Muscle of back (tissue), 11 donors: Measurements from ENCODE around the gene MTHFD1. TPM values are rescaled to one million over a fixed set of nuclear protein-coding genes. Genes with fewer than 3 reads are reported as not detected.

Source experiments
- DNase-seq, 3 donors: peaks; one replicate each; pipeline versions ENCODE4 v3.0.0 to v3.0.0-alpha.2; 2013
- polyA plus RNA-seq, 10 donors: library from polyadenylated mRNA; unstranded; fragments of 120-200 nt; gene quantifications; one replicate each; pipeline ENCODE4 v1.2.1, GENCODE V29; 2013; ENCODE audit not compliant: insufficient read length in 10 of 10

MTHFD1 gene
- polyA plus RNA-seq, 10 donors, result 42.4 to 56.2 (median 48.3) TPM

DNA sequence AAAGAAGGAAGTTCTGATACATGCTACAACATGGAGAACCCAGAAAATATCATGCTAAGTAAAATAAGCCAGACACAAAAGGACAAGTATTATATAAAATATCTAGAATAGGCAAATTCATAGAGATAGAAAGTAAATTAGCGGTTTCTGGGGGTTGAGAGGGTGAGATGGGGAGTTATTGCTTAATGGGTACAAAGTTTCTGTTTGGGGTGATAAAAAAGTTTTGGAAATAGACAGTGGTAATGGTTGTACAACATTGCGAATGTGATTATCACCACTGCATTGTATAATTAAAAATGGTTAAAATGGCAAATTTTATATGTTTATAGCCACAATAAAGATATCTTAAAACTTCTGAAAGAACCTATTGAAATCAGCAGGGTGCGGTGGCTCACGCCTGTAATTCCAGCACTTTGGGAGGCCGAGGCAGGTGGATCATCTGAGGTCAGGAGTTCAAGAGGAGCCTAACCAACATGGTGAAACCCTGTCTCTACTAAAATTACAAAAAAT lies 100.5 kb downstream of the MTHFD1 start:
- no peak for DNase-seq

- no peak for DNase-seq
These were observed 103.5 kb downstream of the MTHFD1 start for GRCh38 chr14:64491637-64492036.

GRCh38 chr14:64493455-64493854 lies 105.3 kb downstream of the MTHFD1 start:
- no peak for DNase-seq

DNA sequence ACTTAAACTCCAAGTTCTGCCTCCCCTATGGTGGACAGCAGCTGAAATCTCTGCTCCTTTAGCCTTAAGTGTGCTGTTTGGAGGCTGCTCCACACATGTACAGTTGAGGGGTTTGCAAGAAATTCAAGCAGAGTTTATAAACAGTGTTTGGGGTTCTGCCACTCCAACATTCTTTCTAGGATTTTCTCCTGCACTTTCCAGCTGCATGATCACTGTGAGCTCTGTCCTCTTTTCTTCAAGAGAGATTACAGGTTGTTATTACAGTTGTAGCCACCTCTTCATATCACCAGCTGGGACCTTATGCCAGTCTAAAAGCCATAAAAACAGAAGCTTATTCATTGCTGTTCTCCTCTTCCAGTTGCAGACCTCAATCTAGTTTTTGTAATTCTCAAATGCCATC lies 107.1 kb downstream of the MTHFD1 start:
- no peak for DNase-seq

- DNase-seq, result no peak
These were observed 108.6 kb downstream of the MTHFD1 start for GRCh38 chr14:64496764-64497163.

- DNase-seq, result no peak
These were observed 111.9 kb downstream of the MTHFD1 start for GRCh38 chr14:64500088-64500487.

DNA sequence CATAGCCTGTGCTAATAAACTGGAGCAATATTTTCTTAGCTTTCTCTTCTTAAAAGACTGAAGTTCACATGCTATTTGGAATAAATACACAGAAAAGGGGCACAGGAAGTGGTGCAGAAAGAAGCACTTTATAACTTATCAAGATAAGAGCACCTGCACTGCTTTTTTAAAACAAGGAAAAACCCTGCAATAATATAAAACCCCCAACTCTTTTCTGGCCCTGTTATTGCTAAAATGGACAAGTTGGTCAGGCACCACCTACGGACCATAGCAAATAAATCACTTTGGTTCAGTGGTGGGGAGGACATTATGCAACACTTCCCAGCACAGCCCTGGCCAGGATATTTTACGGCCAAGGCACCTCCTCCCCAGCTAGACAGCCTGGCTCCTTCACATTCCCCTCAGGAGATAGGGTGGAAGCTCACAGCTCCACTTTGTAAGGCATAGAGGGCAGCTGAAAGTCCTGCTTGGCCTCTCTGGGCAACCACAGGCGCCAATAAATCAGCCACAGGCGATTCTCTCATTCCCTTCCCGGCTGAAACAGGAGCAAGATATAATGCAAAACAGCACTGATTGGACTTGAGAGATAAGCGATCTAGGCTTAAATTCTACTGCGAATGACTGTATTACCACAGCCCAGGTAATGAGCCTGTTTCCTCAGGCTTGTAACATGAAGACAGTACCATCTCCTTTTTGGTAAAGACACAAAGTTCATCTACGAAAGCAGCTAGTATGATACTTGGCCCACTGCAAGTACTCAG lies 113.4 kb downstream of the MTHFD1 start:
- DNase-seq, result peak in 2 of 3 donors; percentile 25 to 26

GRCh38 chr14:64502456-64502855 lies 114.3 kb downstream of the MTHFD1 start:
- no peak for DNase-seq

DNA sequence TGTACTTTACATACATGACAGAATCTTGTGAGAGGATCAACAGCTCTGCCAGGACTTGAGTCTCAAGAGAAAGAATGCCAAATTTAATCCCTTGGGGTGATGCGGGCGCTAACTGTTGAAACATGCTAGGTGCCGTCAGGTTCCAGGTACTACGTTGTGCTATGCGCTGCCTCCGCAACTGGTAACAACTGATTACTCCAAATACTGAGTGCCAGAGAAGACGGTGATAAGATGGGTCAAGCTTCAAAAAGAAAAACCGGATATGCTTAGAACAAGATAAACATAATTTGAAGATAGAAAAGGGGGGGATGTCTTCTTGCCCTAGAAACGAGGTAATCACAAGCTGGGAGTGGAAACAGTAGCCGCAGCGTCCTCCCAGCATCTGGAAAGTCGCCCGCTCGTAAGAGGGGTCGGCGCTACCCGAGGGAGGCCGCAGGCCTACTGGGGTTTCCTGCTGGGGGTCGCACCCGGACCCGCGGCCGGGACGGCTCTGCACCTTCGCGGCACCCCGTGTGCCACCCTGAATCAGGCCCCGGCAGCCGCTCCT lies 114.8 kb downstream of the MTHFD1 start:
- DNase-seq, result peak in 2 of 3 donors; percentile 18 to 54

DNA sequence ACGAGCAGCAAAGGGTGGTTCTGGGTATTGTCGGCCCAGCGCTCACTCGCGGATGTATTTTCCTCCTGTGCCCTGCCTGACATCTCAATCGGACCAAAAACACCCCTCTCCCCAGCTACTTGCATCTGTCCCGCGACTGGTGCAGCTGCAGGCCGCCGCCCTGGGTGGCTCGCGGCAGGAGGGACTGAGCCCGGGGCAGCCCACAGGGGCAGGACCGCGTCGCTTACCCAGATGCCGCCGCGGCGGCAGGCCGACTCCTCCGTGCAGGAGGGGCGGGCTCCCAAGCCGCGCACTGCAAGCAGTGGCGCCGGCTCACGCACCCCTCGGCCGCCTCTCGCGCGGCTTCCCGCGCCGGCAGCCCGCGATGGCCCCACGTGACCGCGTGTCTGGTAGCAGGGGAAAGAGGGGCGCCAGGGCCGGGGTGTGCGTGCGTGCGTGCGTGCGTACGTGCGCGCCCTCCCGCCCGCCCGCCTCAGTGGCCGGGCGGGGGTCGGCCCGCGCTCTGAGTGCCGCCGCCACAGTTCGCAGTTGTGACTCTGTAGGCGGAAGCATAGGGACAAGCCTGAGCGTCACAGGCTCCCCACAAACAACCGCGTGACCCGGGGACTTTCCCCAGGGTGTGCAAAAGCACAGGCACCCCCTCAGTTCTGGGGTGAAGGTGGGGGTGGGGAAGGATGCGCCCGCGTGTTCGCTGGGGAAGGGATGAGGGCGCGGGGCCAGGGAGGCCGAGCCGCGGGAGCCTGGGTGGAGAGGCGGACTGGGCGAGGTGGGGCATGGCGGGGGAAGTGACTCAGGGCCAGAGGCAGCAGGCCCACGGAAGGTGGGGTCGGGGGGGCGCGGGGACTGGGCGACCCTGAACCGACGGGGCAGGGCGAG lies 115.5 kb downstream of the MTHFD1 start, which contains the start of gene ZBTB25:
ZBTB25 (minus strand) TSS at position 405 of the 876 bp plus-strand sequence. CDS start 13,305 bp downstream, outside the sequence.
- peak; percentile 93 to 98 (median 94) for DNase-seq

GRCh38 chr14:64504310-64504896 lies 116.2 kb downstream of the MTHFD1 start, which contains the start of gene ZBTB1:
Gene ZBTB1 (plus strand): TSS chr14:64504770. CDS start chr14:64521505, 16,735 bp downstream.
- peak; percentile 81 to 96 (median 84) for DNase-seq

DNA sequence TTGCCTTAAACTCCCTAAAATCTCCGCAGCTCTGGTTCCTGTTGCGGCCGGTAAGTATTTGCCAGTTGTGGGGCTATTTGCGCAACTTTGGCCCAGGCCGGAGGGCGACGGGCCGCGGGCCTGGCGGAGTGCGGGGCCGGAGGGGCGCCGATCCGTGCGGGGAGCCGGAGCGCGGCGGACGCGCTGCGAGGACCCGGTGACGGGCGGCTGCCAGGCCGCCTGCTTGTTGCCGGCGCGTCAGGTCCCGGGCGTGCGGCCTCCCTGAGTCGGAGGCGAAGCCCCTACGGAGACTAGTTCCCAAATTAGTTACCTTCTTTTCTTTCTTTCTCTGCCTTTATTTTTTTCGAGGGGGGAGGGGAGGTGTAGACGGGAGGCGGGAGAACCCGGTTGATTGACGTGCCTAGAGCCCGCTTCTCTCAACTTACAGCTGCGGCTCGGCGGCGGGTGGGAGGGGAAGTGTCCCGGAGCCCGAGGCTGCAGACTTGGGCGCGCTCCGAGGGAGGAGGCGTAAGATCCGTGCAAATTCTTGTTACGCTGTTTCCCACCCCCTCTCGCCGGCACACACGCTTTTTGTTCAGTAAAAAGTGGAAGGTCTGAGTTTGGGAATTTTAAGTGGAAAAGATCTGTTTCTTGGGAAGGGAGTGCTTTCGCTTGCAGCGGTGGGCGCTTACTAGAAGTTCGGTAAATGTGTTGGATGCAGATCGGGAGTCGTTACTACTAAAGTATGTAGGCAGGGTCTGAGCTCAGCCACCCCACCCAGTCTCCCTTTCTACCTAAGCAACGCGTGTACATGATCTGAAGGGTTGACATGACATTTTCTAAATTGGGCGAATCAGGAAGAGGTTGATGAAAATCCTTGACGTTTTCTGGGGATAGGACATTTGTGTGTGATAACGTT lies 117.0 kb downstream of the MTHFD1 start:
- DNase-seq, result peak; percentile 93 to 97 (median 94)

DNA sequence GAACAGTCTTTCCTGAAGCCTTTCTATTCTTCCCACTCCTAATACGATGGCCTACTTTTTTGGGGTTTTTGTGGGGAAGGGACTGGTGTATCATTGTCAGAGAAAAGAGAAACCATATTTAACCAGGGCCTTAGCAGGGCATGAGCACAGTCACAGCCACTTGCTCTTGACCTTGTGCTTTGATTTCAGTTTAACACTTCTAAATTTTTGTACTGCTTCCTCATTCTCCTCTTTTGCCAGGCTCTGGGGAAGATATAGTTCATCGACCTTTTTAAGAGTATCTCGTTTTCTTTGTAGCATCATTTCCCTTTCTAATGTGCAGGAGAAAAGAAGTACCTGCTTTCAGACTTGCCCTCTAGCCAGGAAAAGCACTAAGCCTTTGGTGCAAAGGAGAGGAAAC lies 118.6 kb downstream of the MTHFD1 start:
- no peak for DNase-seq

- DNase-seq, result no peak
These were observed 119.4 kb downstream of the MTHFD1 start for GRCh38 chr14:64507376-64508156.

GRCh38 chr14:64508215-64508776 lies 120.1 kb downstream of the MTHFD1 start:
- no peak for DNase-seq

- no peak for DNase-seq
These were observed 120.9 kb downstream of the MTHFD1 start for GRCh38 chr14:64509036-64509435.
